ENCODE results near the gene TMEM38A. TPM values are rescaled to one million over a fixed set of nuclear protein-coding genes. Genes with fewer than 3 reads are reported as not detected.
A peak's percentile ranks its signal among the peaks of the same experiment; 100 is the strongest.
"Not testable (repeated sequence)": the region's sequence is repeated elsewhere in the genome, so short reads cannot be mapped to it uniquely, and the experiment has no call there.

TMEM38A gene
- total and polyA plus RNA-seq, 2 experiments from 2014 or later, result 28.3 to 41.1 TPM

DNA sequence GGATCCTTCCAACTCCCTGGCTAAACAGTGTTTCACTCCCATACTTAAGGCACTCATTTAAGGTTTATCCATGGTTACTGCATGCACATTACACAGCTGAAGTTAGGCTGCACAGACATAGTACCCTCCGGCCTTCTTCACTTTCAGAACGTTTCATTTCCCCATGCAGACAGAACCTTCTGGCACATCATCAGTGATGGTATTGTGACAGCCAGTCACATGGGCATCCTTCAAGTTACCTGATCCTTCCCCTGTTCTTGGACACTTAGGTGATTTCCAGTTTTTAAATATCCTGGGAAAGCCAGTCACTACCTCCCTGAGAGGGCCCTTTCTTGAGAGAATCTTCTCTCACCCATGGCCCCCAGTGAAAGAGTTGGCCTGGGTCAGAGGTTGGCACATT, 10.1 kb upstream of the TMEM38A start:
- TF ChIP-seq CTCF (IDR thresholded peaks at IDR 0.05; ENCODE audit: low read depth, low read length), result no peak
- DNase-seq (ENCODE audit: low read depth in 1 of 2, low spot score in 1 of 2), result no peak
- Histone ChIP-seq H3K9me3 (ENCODE audit: low read depth) (no peaks in the 10 kb centered on the region), H3K27ac (no peak overlapping the region), H3K36me3 (peaks cover 53% of the 10 kb centered on the region), H3K4me1 (ENCODE audit: low read depth) (no peaks in the 10 kb centered on the region), H3K4me3 (no peak overlapping the region), H3K27me3 (no peaks in the 10 kb centered on the region)

- H3K36me3 ChIP-seq, result peaks cover 51% of the 10 kb centered on the region
- not testable (repeated sequence) for H3K4me3 ChIP-seq; DNase-seq (ENCODE audit: low read depth in 1 of 2, low spot score in 1 of 2); H3K4me1 ChIP-seq (ENCODE audit: low read depth); H3K9me3 ChIP-seq (ENCODE audit: low read depth); H3K27me3 ChIP-seq; H3K27ac ChIP-seq
Measured at GRCh38 chr19:16651421-16652188, 9.3 kb upstream of the TMEM38A start.

DNA sequence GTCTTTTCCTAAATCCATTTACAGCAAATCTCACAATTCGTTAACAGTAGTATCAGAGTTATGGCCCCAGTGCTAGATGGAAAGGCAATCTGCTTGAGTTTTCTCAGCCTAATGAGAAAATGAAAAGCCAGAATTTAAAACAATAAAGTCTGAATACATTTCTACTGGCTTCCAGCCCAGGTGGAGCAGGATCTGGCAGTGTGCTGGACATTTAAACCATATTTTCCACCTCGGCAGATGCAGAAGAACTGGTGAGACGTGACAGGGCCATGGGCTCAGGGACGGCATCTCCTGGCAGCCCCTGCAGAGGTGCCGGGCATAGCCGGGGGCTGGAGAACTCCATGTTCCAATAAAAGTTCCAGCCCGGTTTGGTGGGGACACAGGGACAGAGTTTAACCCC, 8.1 kb upstream of the TMEM38A start:
- Histone ChIP-seq H3K27ac (no peak overlapping the region), H3K27me3 (no peaks in the 10 kb centered on the region), H3K4me1 (ENCODE audit: low read depth) (no peaks in the 10 kb centered on the region), H3K9me3 (ENCODE audit: low read depth) (no peaks in the 10 kb centered on the region), H3K4me3 (no peak overlapping the region), H3K36me3 (peaks cover 44% of the 10 kb centered on the region)
- no peak for DNase-seq (ENCODE audit: low read depth in 1 of 2, low spot score in 1 of 2)
- TF ChIP-seq CTCF (IDR thresholded peaks at IDR 0.05; ENCODE audit: low read depth, low read length), result no peak

- TF ChIP-seq CTCF (IDR thresholded peaks at IDR 0.05; ENCODE audit: low read depth, low read length), result no peak
- no peaks in the 10 kb centered on the region for H3K27me3 ChIP-seq
- no peak overlapping the region for H3K27ac ChIP-seq
- no peaks in the 10 kb centered on the region for H3K4me1 ChIP-seq (ENCODE audit: low read depth)
- peaks cover 47% of the 10 kb centered on the region for H3K36me3 ChIP-seq
- peak in 1 of 2 donors; percentile 6 for DNase-seq (ENCODE audit: low read depth in 1 of 2, low spot score in 1 of 2)
- no peaks in the 10 kb centered on the region for H3K9me3 ChIP-seq (ENCODE audit: low read depth)
- H3K4me3 ChIP-seq, result no peak overlapping the region
Measured at GRCh38 chr19:16654140-16654539, 6.8 kb upstream of the TMEM38A start.

DNA sequence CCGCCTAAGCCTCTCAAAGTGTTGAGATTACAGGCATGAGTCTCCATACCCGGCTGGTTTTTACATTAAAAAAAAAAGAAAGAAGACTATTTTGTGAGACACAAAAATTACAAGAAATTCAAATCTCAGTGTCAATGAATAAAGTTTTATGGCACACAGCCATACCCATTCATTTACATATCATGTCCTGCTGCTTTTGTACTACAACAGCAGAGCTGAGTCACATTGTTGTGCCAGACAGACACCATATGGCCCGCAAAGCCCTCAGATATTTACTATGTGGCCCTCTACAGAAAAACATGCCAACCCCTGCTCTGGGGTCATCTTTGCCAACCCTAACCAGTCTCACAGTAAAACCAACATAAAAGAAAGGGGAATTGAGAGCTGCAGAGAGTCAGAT, 6.3 kb upstream of the TMEM38A start:
- TF ChIP-seq CTCF (IDR thresholded peaks at IDR 0.05; ENCODE audit: low read depth, low read length), result no peak
- Histone ChIP-seq H3K9me3 (ENCODE audit: low read depth) (no peaks in the 10 kb centered on the region), H3K27me3 (no peaks in the 10 kb centered on the region), H3K4me3 (no peak overlapping the region), H3K36me3 (peaks cover 46% of the 10 kb centered on the region), H3K4me1 (ENCODE audit: low read depth) (no peaks in the 10 kb centered on the region), H3K27ac (no peak overlapping the region)
- DNase-seq (ENCODE audit: low read depth in 1 of 2, low spot score in 1 of 2), result peak in 1 of 2 donors; percentile 15

DNA sequence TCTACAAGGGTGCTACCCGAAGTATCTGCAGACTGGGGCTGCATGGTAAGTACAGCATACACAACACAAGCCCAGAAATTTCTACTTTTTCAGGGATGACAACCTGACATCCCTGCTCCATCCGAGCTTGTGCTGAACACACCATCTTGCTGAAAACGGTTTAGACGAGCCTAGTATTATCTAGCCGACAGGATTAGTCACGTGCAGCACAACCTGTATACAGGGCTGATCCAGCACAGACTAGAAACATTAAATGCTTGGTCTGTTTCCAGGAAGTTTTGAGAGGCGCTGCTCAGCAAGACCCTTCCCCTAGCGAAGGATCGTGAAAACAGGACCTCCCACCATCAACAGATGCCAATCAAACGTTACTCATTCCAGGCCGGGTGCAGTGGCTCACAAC, 5.2 kb upstream of the TMEM38A start:
- no peak overlapping the region for H3K27ac ChIP-seq
- TF ChIP-seq CTCF (IDR thresholded peaks at IDR 0.05; ENCODE audit: low read depth, low read length), result no peak
- no peaks in the 10 kb centered on the region for H3K9me3 ChIP-seq (ENCODE audit: low read depth)
- H3K27me3 ChIP-seq, result no peaks in the 10 kb centered on the region
- H3K4me3 ChIP-seq, result no peak overlapping the region
- H3K36me3 ChIP-seq, result peaks cover 43% of the 10 kb centered on the region
- H3K4me1 ChIP-seq (ENCODE audit: low read depth), result no peaks in the 10 kb centered on the region
- no peak for DNase-seq (ENCODE audit: low read depth in 1 of 2, low spot score in 1 of 2)

All from cardiac muscle cell (in vitro differentiated cells and primary cell).